NOMO-1 (cell line): ENCODE results near the gene NGLY1.

Experiments used
- DNase-seq, 2 experiments: peaks; one replicate each; lab custom pipeline; 2025; ENCODE audit not compliant: unreplicated experiment in 2 of 2; lab: John Stamatoyannopoulos, UW

The NGLY1 gene

DNA sequence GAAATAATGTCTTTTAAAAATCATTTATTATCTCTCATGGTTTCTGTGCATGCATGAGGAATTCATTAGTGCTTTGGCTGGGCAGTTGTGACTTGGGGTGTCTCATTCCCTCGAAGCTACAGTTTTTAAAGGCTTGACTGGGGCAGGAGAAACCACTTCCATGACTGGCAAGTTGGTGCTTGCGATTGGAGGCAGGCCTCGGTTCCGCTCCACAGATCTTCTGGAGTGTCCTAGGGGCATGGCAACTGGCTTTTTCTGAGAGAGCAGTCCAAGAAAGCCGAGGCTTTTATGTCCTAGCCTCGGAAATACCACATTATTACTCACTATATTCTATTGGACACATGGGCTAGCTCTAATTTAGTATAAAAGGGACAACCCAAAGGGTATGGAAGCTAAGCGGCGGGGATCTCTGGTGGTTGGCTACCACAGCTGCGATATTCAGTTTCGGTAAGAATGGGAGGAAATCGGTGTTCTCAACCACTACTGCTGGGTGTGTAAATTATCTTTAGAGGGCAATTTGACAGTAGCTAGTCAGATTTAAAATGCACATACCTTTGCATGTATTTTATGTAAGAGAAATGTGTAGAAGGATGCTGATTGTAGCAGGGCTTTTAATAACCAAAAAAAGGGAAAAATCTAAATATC, 69.8 kb downstream of the NGLY1 start:
- DNase-seq, result no peak

DNA sequence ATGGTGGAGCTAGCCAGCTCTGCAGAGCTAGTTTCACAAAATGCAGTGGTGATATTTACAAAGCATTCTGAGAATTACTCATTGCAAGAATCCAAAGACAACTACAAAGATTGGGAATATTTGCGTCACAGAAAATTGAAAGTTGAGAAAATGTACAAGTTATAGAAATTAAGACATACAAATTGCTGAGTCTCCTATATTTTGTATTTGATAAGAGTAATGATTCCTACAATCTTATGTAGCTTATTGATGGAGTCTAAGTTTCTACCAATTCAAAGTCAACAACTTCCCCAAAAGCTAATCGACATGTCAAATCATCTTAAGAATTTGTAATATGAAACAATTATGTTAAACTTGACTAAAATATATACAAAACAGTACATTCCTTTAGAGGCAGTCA, 72.2 kb downstream of the NGLY1 start:
- no peak for DNase-seq

DNA sequence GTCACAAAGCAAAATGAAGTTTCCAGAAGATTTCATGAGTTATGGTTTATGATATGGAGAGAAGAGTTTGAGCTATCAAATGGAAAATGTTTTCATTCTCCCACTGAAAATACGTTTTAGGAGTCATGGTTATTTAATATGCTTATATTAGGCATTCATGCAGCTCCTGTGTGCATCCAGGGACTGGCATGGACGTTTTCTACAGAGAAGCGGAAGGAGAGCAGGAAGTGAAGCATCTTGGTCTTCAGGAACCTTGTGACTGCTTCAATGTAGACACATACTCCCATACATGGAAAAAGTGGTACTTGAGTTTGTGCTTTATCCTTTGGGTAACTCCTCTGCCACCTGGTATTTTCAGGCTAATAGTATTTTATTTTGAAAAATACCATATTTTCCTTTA, 75.2 kb downstream of the NGLY1 start:
- DNase-seq, result no peak

GRCh38 chr3:25707268-25707926, 75.8 kb downstream of the NGLY1 start:
- DNase-seq, result no peak

- no peak for DNase-seq
Observed at GRCh38 chr3:25706213-25706612, 77.0 kb downstream of the NGLY1 start.

DNA sequence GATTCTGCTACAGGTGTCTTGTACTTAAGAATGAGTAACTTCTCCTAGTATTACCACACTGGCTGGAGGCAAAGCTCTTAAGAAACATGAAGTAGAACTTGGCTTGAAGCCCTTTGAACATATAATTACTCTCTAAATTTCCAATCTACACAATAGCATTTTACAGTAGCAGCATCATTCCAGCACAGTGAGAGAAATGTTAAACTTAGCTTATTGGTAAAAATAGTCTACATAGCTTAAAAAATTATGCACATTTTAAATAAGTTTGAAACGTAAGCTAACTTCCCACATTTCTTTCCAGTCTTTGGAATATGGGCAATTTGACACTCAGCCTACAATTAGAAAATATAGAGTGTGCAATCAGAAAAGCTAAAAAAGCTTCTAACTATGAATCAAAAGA, 85.7 kb downstream of the NGLY1 start:
- DNase-seq, result peak; percentile 11 to 64

DNA sequence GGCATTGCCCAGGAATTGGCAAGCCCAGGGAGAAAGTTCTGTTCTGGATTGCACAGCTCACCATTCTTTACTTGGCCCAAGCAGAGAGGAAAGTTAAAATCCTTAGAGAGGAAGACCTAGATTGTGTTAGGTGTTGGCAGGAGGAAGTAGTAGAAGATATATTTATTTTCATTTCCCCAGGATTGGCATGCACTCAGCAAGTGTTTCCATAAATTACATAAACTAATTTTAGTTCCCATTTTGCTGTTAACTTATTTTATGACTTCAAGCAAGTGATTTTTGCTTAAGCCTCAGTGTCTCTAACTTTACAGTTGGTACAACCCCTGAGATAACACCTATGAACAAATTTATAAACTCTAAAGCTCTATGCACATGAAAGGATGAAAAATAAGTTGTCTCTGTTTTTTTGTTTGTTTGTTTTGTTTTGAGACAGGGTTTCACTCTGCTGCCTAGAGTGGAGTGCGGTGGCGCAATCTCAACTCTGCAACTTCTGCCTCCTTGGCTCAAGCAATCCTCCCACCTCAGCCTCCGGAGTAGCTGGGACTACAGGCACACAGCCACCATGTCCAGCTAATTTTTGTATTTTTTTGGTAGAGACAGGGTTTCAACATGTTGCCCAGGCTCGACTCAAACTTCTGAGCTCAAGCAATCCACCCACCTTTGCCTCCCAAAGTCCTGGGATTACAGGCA, 87.4 kb downstream of the NGLY1 start:
- peak; percentile 79 to 87 for DNase-seq

DNA sequence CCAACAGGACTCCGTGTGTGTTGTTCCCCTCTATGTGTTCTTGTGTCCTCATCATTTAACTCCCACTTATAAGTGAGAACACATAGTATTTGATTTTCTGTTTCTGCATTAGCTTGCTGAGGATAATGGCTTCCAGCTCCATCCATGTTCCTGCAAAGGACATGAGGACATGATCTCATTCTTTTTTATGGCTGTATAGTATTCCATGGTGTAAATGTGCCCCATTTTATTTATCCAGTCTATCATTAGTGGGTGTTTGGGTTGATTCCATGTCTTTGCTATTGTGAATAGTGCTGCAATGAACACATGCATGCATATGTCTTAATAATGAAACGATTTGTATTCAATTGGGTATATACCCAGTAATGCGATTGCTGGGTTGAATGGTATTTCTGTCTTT, 90.0 kb downstream of the NGLY1 start:
- DNase-seq, result no peak

GRCh38 chr3:25692341-25692740, 90.9 kb downstream of the NGLY1 start:
- DNase-seq, result no peak

DNA sequence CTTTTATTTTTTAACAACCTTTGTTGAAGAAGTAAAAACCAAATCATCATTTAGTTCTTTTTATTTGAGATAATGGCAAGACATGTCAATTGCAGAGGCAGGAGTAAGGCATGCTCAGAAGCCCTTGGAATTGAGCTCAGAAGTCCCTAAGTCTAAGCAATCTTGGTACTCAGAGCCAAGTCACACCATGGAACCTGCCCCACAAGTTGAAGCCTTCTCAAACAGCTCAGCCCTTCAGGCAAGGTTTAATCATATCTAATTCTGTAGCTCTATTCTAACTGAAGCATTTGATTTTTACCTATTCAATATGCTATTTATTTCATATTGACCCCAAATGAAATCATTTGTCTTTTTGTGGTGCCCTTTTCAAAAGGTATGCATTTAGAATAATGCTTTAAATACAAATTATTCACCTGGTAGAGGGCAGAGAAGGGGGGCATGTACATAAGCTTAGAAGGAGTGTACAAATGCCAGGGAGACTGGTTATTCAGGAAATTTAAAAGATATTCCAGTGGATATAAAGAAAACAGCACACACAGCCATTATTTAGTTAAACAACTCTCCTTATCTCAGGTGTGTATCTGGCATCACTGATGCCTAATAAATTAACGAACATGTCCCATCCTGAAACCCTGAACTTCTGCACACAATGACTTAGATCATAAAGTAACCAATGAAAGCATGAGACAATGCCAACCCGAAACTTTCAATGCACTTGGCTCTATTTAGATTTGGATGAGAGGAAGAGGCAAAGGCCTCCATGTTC, 92.3 kb downstream of the NGLY1 start:
- no peak for DNase-seq

GRCh38 chr3:25689226-25689625, 94.0 kb downstream of the NGLY1 start:
- DNase-seq, result peak in 1 of 2 experiments; percentile 24

GRCh38 chr3:25687742-25688141, 95.5 kb downstream of the NGLY1 start:
- no peak for DNase-seq

- DNase-seq, result no peak
Observed at GRCh38 chr3:25686766-25687165, 96.5 kb downstream of the NGLY1 start.

DNA sequence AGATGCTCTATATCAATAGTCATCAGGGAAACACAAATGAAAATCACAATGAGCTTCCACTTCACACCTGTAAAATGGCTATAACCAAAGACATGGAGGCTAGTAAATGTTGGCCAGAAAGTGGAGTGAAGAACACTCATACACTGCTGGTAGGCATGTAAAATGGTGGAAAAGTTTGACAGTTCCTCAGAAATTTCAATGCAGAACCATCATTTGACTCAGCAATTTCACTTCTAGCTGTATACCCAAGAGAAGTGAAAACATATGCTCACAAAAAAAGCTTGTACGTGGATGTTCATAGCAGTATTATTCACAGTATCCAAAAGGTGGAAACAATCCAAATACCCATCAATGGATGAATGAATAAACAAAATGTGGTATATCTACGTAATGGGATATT, 99.4 kb downstream of the NGLY1 start:
- DNase-seq, result peak in 1 of 2 experiments; percentile 15

DNA sequence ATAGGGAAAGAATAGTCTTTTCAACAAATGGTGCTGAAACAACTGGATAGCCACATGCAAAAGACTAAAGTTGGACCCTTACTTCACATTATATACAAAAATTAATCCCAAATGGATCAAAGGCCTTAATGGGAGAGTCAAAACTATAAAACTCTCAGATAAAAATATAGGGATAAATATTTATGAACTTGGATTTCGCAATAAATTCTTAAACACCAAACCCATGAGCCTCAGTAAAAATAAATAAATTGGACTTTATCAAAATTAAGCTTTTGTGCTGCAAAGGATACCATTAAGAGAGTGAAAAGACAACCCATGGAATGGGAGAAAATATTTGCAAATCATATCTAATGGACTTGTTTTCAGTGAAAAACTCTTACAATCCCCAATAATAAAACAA, 99.8 kb downstream of the NGLY1 start:
- no peak for DNase-seq

DNA sequence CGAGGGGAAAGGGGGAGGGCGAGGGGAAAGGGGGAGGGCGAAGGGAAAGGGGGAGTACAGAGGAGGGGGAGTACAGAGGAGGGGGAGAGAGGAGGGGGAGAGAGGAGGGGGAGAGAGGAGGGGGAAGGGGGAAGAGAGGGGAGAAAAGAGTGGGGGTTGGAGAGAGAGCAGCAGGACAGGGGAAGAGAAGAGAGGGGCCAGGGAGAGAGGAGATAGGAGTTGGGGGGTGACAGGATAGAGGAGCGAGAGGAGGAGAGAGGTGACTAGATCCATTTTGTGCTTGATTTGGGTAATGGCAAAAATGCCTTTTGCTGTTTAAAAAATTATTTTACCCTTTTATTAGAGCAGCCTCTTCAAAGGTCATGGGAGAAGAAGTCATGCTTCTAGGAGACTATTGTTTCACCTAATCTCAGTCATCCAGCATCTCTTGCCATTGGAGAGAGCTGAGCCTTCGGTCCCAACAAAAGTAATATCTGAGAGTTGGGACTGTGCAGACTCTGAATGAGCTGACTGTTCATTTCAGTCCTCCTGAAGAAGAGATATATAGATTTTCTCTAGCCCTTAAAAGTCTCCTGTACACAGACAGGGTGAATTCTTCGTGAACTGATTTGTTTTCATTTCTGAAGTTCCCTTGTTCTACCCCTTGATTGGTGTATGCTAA, 103.5 kb downstream of the NGLY1 start:
- no peak for DNase-seq

GRCh38 chr3:25679166-25679565, 104.1 kb downstream of the NGLY1 start:
- DNase-seq, result no peak

DNA sequence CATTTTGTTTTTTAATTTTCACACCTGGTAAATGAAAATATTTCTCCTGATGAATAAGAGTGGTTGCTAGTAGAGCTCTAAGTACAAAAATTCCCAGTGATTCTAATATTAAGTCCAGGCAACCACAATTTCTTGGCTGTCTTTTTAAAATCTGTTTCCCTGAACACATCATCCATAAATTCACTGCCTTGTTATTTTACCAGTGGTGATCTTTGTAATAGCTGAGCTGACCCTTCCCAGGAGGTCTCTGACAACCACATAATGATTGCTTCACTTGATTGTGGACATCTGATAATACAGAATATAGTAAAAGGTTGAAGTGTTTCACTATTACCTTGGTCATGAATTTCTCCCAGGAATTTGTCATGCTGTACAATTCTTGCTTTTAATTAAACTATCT, 104.7 kb downstream of the NGLY1 start:
- no peak for DNase-seq

DNA sequence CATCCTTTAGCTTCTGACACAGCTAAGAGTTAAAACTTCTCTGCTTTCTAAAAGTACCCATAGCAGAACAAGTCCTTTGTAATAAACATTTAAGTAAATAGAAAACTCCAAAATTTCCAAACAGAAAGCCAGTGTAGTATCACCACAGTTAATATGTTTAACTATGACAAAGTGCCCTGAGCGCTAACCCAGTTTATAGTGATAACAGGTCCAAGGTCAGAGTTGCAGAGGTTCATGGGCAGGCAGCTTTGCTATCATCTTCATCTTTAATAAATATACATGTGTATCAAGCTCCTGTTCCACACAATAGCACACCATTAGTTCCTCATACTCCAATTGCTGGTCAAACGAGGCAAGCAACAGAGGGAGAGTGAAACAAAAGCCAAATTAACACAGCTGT, 106.1 kb downstream of the NGLY1 start:
- no peak for DNase-seq

DNA sequence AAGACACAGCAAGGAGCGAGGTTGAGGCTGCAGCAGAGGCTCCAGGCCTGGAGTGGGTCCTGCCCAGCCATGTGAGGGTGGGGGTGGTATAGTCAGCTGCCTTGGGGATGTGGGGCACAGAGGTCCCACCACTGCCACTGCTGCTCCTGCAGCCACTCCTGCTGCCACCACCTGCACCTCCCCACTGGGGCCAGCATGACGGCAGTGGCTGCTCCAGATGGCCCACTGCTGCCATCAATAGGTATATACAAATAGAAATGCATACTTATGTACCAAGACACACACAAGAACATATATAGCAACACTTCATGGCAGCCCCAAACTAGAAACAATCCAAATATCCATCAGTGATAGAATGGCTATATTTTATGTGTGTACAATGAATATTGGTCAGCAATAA, 108.6 kb downstream of the NGLY1 start:
- DNase-seq, result no peak

DNA sequence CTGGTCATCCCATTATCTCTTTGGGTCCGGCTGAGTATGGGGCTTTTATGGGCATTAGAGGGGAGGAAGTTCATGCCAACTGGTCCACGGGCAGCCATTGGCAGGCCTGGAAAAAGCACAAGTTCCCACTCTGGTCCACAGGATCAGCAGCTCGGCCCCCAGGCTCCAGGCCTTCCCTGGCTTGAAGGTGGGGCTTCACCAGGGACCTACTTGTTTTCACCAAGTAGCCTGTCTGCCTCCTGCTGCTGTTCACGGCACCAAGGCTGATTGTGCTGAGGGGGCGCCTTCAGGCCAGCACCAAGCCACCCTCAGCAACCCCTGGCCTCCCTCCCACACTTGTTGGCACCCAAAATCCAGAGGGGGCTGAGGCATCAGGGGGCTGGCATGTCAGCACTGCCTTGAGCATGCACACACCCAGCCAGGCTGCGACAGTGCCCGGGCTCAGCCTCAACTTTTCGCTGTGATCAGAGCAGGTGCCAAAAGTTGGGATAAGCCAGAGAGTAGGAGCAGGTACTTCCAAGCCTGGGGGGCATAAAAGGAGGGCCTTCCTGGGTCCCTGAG, 109.4 kb downstream of the NGLY1 start:
- no peak for DNase-seq
